Measurements from ENCODE around the gene ATAD3C. TPM values are rescaled to one million over a fixed set of nuclear protein-coding genes. Genes with fewer than 3 reads are reported as not detected.
"Not testable (repeated sequence)": the region's sequence is repeated elsewhere in the genome, so short reads cannot be mapped to it uniquely, and the experiment has no call there.

ATAD3C gene
- total RNA-seq, 1 experiment from 2014 or later: not detected

GRCh38 chr1:1507305-1507704 lies 57.8 kb downstream of the ATAD3C start:
- no peak for DNase-seq (ENCODE audit: low read depth)

GRCh38 chr1:1508775-1509464 lies 59.4 kb downstream of the ATAD3C start:
- not testable (repeated sequence) for DNase-seq (ENCODE audit: low read depth)

GRCh38 chr1:1509465-1509850 lies 60.0 kb downstream of the ATAD3C start:
- not testable (repeated sequence) for DNase-seq (ENCODE audit: low read depth)

GRCh38 chr1:1510912-1511532 lies 61.5 kb downstream of the ATAD3C start:
- no peak for DNase-seq (ENCODE audit: low read depth)

GRCh38 chr1:1511533-1512285 lies 62.2 kb downstream of the ATAD3C start, which contains the start of gene ATAD3A:
Gene ATAD3A, plus strand, starts transcription at chr1:1512162. Its CDS starts 107 bp downstream, at chr1:1512269.
- peak; percentile 97 for DNase-seq (ENCODE audit: low read depth)

- DNase-seq (ENCODE audit: low read depth): not testable (repeated sequence)
These were observed 62.9 kb downstream of the ATAD3C start for GRCh38 chr1:1512425-1512824.

- DNase-seq (ENCODE audit: low read depth): not testable (repeated sequence)
These were observed 64.2 kb downstream of the ATAD3C start for GRCh38 chr1:1513675-1514074.

- DNase-seq (ENCODE audit: low read depth): not testable (repeated sequence)
These were observed 64.9 kb downstream of the ATAD3C start for GRCh38 chr1:1514376-1514775.

- not testable (repeated sequence) for DNase-seq (ENCODE audit: low read depth)
These were observed 67.4 kb downstream of the ATAD3C start for GRCh38 chr1:1516923-1517322.

- no peak for DNase-seq (ENCODE audit: low read depth)
These were observed 68.6 kb downstream of the ATAD3C start for GRCh38 chr1:1517973-1518620.

GRCh38 chr1:1518621-1519007 lies 69.1 kb downstream of the ATAD3C start:
- DNase-seq (ENCODE audit: low read depth): not testable (repeated sequence)

Other genes with a start within 250 kb of the ATAD3C start
- not detected in 2 replicates for gene TNFRSF18, start 243.1 kb upstream of the ATAD3C start, total RNA-seq (2014; rRNA removed; shearing (Covaris generic))
- 0.10 TPM in 1 of 2 replicates, not detected in the other for gene TNFRSF4, start 235.5 kb upstream of the ATAD3C start, total RNA-seq (2014; rRNA removed; shearing (Covaris generic))
- 74.4 and 80.5 TPM in 2 replicates for gene SDF4, start 217.7 kb upstream of the ATAD3C start, total RNA-seq (2014; rRNA removed; shearing (Covaris generic))
- gene B3GALT6, start 217.5 kb upstream of the ATAD3C start, total RNA-seq (2014; rRNA removed; shearing (Covaris generic)): 13.9 and 18.2 TPM in 2 replicates
- gene C1QTNF12, start 203.0 kb upstream of the ATAD3C start, total RNA-seq (2014; rRNA removed; shearing (Covaris generic)): not detected in 2 replicates
- 54.3 and 61.9 TPM in 2 replicates for gene UBE2J2, start 175.8 kb upstream of the ATAD3C start, total RNA-seq (2014; rRNA removed; shearing (Covaris generic))
- gene SCNN1D, start 169.3 kb upstream of the ATAD3C start, total RNA-seq (2014; rRNA removed; shearing (Covaris generic)): 0.39 and 0.84 TPM in 2 replicates
- gene ACAP3, start 141.8 kb upstream of the ATAD3C start, total RNA-seq (2014; rRNA removed; shearing (Covaris generic)): 10.3 and 19.1 TPM in 2 replicates
- 15.7 and 27.4 TPM in 2 replicates for gene PUSL1, start 141.1 kb upstream of the ATAD3C start, total RNA-seq (2014; rRNA removed; shearing (Covaris generic))
- gene INTS11, start 125.0 kb upstream of the ATAD3C start, total RNA-seq (2014; rRNA removed; shearing (Covaris generic)): 62.6 and 75.4 TPM in 2 replicates
- 18.7 and 23.9 TPM in 2 replicates for gene CPTP, start 124.9 kb upstream of the ATAD3C start, total RNA-seq (2014; rRNA removed; shearing (Covaris generic))
- gene TAS1R3, start 118.4 kb upstream of the ATAD3C start, total RNA-seq (2014; rRNA removed; shearing (Covaris generic)): 0.48 and 0.68 TPM in 2 replicates
- 24.0 and 36.5 TPM in 2 replicates for gene DVL1, start 100.3 kb upstream of the ATAD3C start, total RNA-seq (2014; rRNA removed; shearing (Covaris generic))
- gene MXRA8, start 91.1 kb upstream of the ATAD3C start, total RNA-seq (2014; rRNA removed; shearing (Covaris generic)): 4.0 and 4.1 TPM in 2 replicates
- gene AURKAIP1, start 74.5 kb upstream of the ATAD3C start, total RNA-seq (2014; rRNA removed; shearing (Covaris generic)): 141 and 204 TPM in 2 replicates
- 62.8 and 66.2 TPM in 2 replicates for gene CCNL2, start 50.4 kb upstream of the ATAD3C start, total RNA-seq (2014; rRNA removed; shearing (Covaris generic))
- 227 and 241 TPM in 2 replicates for gene MRPL20, start 42.4 kb upstream of the ATAD3C start, total RNA-seq (2014; rRNA removed; shearing (Covaris generic))
- gene ANKRD65, start 28.4 kb upstream of the ATAD3C start, total RNA-seq (2014; rRNA removed; shearing (Covaris generic)): not detected in 2 replicates
- 5.6 and 5.7 TPM in 2 replicates for gene VWA1, start 14.0 kb upstream of the ATAD3C start, total RNA-seq (2014; rRNA removed; shearing (Covaris generic))
- 11.3 and 15.9 TPM in 2 replicates for gene ATAD3B, start 22.1 kb downstream of the ATAD3C start, total RNA-seq (2014; rRNA removed; shearing (Covaris generic))
- gene ATAD3A, start 62.5 kb downstream of the ATAD3C start, total RNA-seq (2014; rRNA removed; shearing (Covaris generic)): 24.9 and 39.2 TPM in 2 replicates
- gene TMEM240, start 90.9 kb downstream of the ATAD3C start, total RNA-seq (2014; rRNA removed; shearing (Covaris generic)): not detected in 2 replicates
- 77.3 and 86.5 TPM in 2 replicates for gene SSU72, start 125.2 kb downstream of the ATAD3C start, total RNA-seq (2014; rRNA removed; shearing (Covaris generic))
- gene FNDC10, start 150.4 kb downstream of the ATAD3C start, total RNA-seq (2014; rRNA removed; shearing (Covaris generic)): 3.4 and 3.6 TPM in 2 replicates
- gene MIB2, start 165.8 kb downstream of the ATAD3C start, total RNA-seq (2014; rRNA removed; shearing (Covaris generic)): 12.0 and 18.4 TPM in 2 replicates
- 0.24 TPM in 1 of 2 replicates, not detected in the other for gene MMP23B, start 182.5 kb downstream of the ATAD3C start, total RNA-seq (2014; rRNA removed; shearing (Covaris generic))
- 10.0 and 10.7 TPM in 2 replicates for gene CDK11B, start 209.3 kb downstream of the ATAD3C start, total RNA-seq (2014; rRNA removed; shearing (Covaris generic))
- gene SLC35E2B, start 243.1 kb downstream of the ATAD3C start, total RNA-seq (2014; rRNA removed; shearing (Covaris generic)): 10.1 and 10.9 TPM in 2 replicates

Data from RPMI7951 (cell line).